Stimulated activated CD4-positive, alpha-beta T cell treated with anti-CD3 and anti-CD28 coated beads, Interleukin-1b, Interleukin-23, amount 100 ng/mL, for 1 hour (primary cell): ENCODE results near the gene MUC5B.

ENCODE experiments used
- DNase-seq, 2 donors: peaks; one replicate each; pipeline ENCODE4 v3.0.0-alpha.2; 2020; ENCODE audit warnings: low read depth in 2 of 2

The MUC5B gene

GRCh38 chr11:1192741-1193325 is 30.0 kb upstream of the MUC5B start:
- no peak for DNase-seq

DNA sequence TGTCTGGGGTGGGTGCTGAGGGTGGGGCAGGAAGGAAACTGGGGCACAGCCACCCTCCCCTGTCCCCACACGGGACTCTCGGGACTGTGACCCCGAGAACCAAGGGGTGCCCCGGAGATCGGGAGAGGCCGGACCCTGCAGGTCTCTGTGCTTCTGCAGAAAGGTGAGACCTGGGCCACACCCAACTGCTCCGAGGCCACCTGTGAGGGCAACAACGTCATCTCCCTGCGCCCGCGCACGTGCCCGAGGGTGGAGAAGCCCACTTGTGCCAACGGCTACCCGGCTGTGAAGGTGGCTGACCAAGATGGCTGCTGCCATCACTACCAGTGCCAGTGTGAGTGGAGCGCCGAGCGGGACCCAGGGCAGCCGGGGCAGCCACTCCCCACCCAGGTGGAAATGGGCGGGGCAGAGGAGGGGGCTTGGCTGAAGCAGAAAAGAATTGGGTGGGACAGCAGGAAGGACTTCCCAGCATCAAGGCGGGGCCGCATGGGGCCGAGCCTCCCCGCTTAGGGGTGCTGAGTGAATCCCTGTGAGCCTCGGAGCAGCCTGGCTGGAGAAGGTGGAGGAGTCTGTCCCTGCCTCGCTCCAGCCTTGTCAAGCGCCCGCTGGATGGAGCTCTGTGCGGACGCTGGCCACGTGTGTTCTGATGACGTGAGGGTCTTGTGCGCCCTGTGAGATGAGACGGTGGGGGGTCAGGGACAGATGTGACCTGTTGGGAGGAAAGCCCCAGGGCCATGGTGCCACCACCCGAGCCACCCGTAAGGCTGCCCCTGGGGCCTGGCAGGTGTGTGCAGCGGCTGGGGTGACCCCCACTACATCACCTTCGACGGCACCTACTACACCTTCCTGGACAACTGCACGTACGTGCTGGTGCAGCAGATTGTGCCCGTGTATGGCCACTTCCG is 29.3 kb upstream of the MUC5B start:
- no peak for DNase-seq

DNA sequence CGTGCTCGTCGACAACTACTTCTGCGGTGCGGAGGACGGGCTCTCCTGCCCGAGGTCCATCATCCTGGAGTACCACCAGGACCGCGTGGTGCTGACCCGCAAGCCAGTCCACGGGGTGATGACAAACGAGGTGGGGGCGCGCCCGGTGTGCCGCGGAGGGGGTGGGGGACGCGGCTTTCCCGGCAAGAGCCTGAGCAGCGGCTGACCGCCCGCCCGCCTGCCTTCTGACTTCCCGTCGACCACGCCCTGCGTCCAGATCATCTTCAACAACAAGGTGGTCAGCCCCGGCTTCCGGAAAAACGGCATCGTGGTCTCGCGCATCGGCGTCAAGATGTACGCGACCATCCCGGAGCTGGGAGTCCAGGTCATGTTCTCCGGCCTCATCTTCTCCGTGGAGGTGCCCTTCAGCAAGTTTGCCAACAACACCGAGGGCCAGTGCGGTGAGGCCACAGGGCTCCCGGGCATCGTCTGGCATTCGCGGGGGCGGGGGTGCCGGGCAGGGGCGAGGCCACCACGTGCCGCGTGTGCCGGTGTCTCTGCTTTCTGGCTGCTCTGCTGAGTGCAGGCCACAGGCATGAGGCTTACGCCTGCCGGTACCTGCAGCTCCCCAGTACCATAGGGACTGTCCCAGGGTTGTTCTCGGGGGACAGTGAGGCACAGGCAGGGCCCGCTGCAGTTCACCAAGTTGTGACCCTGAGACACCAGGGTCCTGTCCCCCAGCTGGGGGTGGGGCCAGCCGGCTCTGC is 28.5 kb upstream of the MUC5B start:
- DNase-seq = no peak

GRCh38 chr11:1194977-1195681 is 27.7 kb upstream of the MUC5B start:
- DNase-seq = no peak

- DNase-seq = no peak
These were observed 27.0 kb upstream of the MUC5B start for GRCh38 chr11:1195682-1196515.

DNA sequence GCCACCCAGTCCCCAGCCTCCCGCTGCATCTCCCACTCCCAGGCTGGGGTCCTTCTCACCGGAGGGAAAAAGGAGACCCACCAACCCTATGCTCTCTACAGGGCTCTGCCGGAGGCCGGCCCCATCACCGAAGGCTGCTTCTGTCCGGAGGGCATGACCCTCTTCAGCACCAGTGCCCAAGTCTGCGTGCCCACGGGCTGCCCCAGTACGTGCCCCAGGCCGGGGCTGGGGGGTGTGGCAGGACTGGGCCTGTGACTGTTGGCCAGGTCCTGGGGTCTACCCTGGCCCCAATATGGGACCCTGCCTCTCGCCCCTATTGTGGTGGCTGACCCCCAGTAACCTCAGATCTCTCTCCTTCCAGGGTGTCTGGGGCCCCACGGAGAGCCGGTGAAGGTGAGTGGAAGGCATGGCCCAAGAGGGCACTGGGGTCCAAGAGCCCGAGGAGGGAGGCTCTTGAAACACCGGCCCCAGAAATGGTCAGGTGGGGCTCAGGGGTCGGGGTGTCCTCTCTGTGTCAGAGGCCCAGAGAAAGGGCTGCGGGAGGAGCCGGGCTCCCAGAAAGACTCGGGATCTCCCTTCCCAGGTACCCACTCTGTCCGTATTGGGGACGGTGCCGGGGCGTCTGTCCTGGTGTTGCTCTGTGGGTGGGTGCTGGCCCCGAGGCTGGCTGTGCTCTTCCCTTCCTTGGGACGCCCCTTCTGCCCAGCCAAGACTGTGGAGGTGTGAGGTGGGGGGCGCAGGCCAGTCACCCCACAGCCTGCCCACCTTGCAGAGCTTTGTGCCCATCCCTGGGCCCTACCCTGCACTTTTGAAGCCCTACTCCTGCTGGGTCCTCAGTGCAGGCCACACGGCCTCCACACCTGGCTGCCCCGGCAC is 26.1 kb upstream of the MUC5B start:
- DNase-seq = no peak

DNA sequence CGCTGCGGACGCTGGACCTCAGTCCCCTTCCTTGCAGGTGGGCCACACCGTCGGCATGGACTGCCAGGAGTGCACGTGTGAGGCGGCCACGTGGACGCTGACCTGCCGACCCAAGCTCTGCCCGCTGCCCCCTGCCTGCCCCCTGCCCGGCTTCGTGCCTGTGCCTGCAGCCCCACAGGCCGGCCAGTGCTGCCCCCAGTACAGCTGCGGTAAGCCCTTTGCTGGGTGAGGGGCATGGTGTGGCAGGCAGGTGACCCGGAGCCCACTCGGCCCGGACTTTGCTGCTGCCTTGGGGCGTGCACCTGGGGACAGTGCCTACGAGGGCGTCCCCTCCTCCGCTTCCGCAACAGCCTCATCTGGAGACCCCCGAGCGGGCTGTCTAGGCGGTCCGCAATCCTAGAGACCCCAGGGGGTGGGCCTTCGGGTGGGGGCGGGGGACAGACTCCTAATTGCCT is 25.4 kb upstream of the MUC5B start:
- no peak for DNase-seq

DNA sequence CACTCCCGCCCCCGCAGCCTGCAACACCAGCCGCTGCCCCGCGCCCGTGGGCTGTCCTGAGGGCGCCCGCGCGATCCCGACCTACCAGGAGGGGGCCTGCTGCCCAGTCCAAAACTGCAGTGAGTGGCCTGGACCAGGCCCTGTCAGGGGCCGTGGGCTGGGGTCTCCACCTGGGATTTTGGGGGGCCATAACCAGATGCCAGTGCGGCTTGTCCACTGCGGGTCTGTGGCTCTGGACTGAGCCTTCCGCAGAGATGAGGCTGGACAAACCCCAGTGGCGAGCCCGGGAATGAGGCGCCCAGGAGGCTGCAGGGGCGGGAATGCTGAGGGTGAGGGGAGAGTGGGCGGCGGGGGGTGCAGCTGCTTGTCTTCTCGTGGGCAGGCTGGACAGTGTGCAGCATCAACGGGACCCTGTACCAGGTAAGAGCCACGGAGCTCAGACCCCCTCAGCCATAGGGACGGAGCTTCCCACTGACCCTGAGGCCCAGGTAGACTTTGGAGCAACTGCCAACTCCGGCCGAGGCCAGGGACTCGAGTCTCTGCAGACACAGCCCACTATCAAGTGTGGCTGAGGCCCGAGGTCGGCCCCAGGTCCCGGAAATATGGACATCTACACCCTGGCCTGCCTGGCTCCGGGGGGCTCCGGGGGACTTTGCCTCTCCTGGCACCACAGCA is 24.8 kb upstream of the MUC5B start:
- DNase-seq = no peak

- no peak for DNase-seq
These were observed 24.2 kb upstream of the MUC5B start for GRCh38 chr11:1198561-1199240.

GRCh38 chr11:1199241-1199750 is 23.6 kb upstream of the MUC5B start:
- no peak for DNase-seq

GRCh38 chr11:1199751-1200610 is 22.9 kb upstream of the MUC5B start:
- DNase-seq = no peak

- no peak for DNase-seq
These were observed 22.2 kb upstream of the MUC5B start for GRCh38 chr11:1200611-1201191.

DNA sequence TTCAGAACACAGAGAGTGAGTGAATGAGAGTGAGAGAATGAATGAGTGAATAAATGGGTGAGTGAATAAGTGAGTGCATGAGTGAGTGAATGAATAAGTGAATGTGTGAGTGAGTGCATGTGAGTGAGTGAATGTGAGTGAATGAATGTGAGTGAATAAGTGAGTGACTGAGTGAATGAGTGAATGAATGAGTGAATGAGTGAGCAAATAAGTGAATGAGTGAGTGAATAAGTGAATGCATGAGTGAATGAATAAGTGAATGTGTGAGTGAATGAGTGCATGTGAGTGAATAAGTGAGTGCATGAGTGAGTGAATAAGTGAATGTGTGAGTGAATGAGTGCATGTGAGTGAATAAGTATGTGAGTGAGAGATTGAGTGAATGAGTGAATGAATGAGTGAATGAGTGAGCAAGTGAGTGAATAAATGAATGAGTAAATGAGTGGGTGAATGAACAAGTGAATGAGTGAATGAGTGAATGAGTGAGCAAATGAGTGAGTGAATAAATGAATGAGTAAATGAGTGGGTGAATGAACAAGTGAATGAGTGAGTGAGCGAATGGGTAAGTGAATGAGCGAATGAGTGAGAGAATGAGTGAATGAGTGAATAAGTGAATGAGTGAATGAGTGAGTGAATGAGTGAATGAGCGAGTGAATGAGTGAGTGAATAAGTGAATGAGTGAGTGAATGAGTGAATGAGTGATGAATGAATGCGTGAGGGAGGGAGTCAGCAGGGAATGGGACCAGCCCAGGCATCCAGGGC is 21.3 kb upstream of the MUC5B start:
- DNase-seq = no peak

DNA sequence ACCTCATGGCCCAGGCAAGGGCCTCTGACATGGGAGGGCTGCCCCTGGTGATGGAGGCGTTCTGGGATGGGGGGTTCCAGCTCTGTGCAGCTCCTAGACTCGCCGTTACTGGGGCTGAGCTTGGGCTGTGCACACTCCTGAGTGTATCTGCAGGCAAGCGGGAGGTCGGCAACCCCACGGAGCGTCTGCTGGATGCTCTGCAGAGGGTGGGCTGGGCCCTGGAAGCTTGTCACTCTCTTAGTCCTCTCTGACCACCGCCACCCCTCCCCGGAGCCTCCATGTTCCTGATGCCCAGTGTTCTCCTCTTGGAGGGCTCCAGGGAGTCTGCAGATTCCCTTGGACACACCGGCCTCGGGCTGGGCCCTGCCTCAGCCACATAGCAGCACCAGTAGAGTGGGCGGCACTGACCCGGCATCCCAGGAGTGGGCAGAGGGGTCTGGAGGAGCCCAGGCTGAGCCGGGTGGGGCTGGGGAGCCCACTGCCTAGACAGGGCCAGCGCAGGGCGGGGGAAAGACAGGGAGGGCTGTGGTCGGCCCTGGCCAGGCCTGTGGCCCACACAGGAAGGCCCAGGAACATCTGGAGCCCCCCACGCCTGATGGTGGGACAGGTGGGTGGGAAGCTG is 20.6 kb upstream of the MUC5B start:
- DNase-seq = no peak

GRCh38 chr11:1202776-1203504 is 19.9 kb upstream of the MUC5B start:
- peak; percentile 23 to 60 for DNase-seq
